ENCODE measurements around the gene ACSBG1. TPM values are rescaled to one million over a fixed set of nuclear protein-coding genes. Genes with fewer than 3 reads are reported as not detected.
"Not testable (repeated sequence)": the region's sequence is repeated elsewhere in the genome, so short reads cannot be mapped to it uniquely, and the experiment has no call there.

ACSBG1 gene
- total RNA-seq, 1 experiment from 2014 or later = 0.24 TPM

GRCh38 chr15:78170848-78171773 lies 63.3 kb downstream of the ACSBG1 start:
- DNase-seq (ENCODE audit: low read depth) = no peak

- DNase-seq (ENCODE audit: low read depth) = no peak
Measured at GRCh38 chr15:78168608-78169007, 65.8 kb downstream of the ACSBG1 start.

GRCh38 chr15:78167227-78167888 lies 67.0 kb downstream of the ACSBG1 start:
- no peak for DNase-seq (ENCODE audit: low read depth)

- no peak for DNase-seq (ENCODE audit: low read depth)
Measured at GRCh38 chr15:78164010-78164409, 70.4 kb downstream of the ACSBG1 start.

- DNase-seq (ENCODE audit: low read depth) = no peak
Measured at GRCh38 chr15:78162038-78162437, 72.3 kb downstream of the ACSBG1 start.

- no peak for DNase-seq (ENCODE audit: low read depth)
Measured at GRCh38 chr15:78159395-78159794, 75.0 kb downstream of the ACSBG1 start.

GRCh38 chr15:78157203-78157602 lies 77.2 kb downstream of the ACSBG1 start:
- no peak for DNase-seq (ENCODE audit: low read depth)

GRCh38 chr15:78156653-78157052 lies 77.7 kb downstream of the ACSBG1 start:
- no peak for DNase-seq (ENCODE audit: low read depth)

- no peak for DNase-seq (ENCODE audit: low read depth)
Measured at GRCh38 chr15:78155355-78155939, 78.9 kb downstream of the ACSBG1 start.

GRCh38 chr15:78154955-78155354 lies 79.4 kb downstream of the ACSBG1 start:
- DNase-seq (ENCODE audit: low read depth) = no peak

GRCh38 chr15:78151075-78151474 lies 83.3 kb downstream of the ACSBG1 start:
- not testable (repeated sequence) for DNase-seq (ENCODE audit: low read depth)

GRCh38 chr15:78149805-78150751 lies 84.3 kb downstream of the ACSBG1 start:
- peak; percentile 13 for DNase-seq (ENCODE audit: low read depth)

GRCh38 chr15:78149068-78149804 lies 85.1 kb downstream of the ACSBG1 start, which contains the start of gene IDH3A:
TSS of gene IDH3A (plus strand) at chr15:78149362. CDS start at chr15:78149404, 42 bp downstream.
- DNase-seq (ENCODE audit: low read depth) = peak; percentile 90

- no peak for DNase-seq (ENCODE audit: low read depth)
Measured at GRCh38 chr15:78148392-78149067, 85.8 kb downstream of the ACSBG1 start.

- DNase-seq (ENCODE audit: low read depth) = no peak
Measured at GRCh38 chr15:78147566-78147965, 86.8 kb downstream of the ACSBG1 start.

GRCh38 chr15:78146425-78147154 lies 87.8 kb downstream of the ACSBG1 start:
- DNase-seq (ENCODE audit: low read depth) = peak; percentile 30

- no peak for DNase-seq (ENCODE audit: low read depth)
Measured at GRCh38 chr15:78142332-78142731, 92.0 kb downstream of the ACSBG1 start.

GRCh38 chr15:78140292-78140691 lies 94.1 kb downstream of the ACSBG1 start:
- DNase-seq (ENCODE audit: low read depth) = no peak

- no peak for DNase-seq (ENCODE audit: low read depth)
Measured at GRCh38 chr15:78139578-78139977, 94.8 kb downstream of the ACSBG1 start.

All from HT1080 (cell line).